Daoy (cell line): ENCODE measurements around the gene DDX25. TPM values are rescaled to one million over a fixed set of nuclear protein-coding genes. Genes with fewer than 3 reads are reported as not detected.

Experiments
- DNase-seq: peaks from one replicate; pipeline ENCODE4 v3.0.0-alpha.2; 2015; ENCODE audit warnings: low read depth
- total RNA-seq: library from RNA; depleted of rRNA; stranded (reverse); fragments of >200 nt; shearing (Covaris generic); gene quantifications from 2 replicates; pipeline ENCODE4 v1.2.3, GENCODE V29; 2014; rRNA removed

The DDX25 gene
- total RNA-seq, 1 experiment from 2014 or later: 0.74 TPM

DNA sequence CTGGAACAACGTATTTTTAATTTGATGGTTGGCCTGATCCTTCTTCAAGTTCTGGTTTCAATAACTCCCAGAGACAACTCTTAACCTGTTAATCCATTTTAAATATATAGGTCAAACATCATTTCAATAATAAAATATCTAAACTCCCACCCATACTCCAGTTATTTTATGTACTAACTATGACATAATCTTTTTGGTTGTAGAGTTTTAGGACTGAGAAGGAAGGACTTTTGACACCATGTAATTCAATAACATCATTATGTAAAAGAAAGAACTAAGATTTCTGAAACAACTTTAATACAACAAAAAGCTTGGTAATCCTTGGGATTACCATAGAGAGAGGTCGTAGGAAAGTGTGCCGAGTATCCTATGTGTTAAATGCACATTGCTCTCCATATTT, 73.0 kb downstream of the DDX25 start:
- DNase-seq: no peak

DNA sequence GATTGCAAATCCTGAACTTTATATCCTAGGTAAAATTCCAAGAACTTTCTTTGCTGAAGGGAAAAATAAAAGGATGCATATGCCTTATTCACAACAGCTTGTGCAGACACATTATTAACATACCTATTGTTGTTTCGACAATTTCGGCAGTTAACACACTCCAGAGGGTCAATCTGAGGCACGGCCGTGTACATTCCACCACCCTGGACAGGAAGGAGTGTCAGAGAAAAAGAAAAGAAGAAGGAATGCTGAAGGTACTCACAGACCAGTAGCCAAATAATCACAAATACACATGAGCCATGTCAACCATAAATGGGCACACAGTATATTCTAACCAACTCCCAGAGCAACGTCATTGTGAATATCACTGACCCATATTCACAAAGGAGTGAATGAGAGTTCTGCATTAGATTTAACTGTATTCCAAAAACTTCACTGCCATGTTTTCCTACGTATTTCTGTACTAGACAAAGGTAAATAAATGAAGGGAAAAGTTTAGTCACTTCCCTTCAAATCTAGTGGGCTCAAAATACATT, 73.9 kb downstream of the DDX25 start:
- no peak for DNase-seq

Other genes starting within 250 kb of the DDX25 start
- gene ACRV1, start 223.7 kb upstream of the DDX25 start, total RNA-seq: 1.4 TPM in 1 of 2 replicates, not detected in the other
- gene PATE1, start 158.2 kb upstream of the DDX25 start, total RNA-seq: not detected in 2 replicates
- gene PATE2, start 125.7 kb upstream of the DDX25 start, total RNA-seq: 0.29 TPM in 1 of 2 replicates, not detected in the other
- not detected in 2 replicates for gene PATE3, start 116.4 kb upstream of the DDX25 start, total RNA-seq
- gene PATE4, start 71.2 kb upstream of the DDX25 start, total RNA-seq: not detected in 2 replicates
- 5.1 and 6.1 TPM in 2 replicates for gene HYLS1, start 16.8 kb upstream of the DDX25 start, total RNA-seq
- gene PUS3, start 1.3 kb upstream of the DDX25 start, total RNA-seq: 20.2 and 24.0 TPM in 2 replicates
- not detected in 2 replicates for gene VSIG10L2, start 41.5 kb downstream of the DDX25 start, total RNA-seq
- gene CDON, start 158.4 kb downstream of the DDX25 start, total RNA-seq: 2.1 and 2.8 TPM in 2 replicates